ENCODE measurements around the gene LIX1.
"Not testable (repeated sequence)": the region's sequence is repeated elsewhere in the genome, so short reads cannot be mapped to it uniquely, and the experiment has no call there.

The LIX1 gene

DNA sequence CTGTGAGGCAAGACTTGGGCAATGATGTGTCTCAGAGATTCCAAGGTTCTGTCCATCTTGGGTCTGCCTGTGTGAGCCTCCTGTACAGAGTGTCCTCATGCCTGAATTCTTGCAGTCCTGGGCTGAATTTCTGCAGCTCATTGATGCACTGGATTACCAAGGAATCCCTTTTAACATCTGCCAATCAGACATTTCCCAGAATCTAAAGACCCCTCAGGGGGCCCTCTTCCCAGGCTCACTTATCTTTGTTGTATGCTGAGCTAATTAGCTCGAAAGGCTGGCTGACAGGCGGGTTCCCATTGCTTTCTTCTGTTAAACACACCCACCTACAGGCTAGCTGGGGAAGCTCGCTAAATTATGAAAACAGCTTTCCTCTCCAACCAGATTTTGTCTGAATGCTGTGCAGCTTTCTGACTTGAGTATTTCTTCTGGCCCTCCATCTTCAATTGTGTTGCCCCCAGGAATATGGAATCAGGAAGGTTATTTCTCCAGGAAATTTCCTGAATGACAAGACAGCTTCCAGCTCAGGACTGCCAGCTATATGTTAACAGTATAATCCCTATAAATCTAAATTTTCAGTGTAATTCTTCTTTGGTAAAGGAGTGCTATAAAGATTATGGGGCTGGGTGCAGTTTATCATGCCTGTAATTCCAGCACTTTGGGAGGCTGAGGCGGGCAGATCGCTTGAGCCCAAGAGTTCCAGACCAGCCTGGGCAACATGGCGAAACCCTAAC is at the start of gene LIX1:
LIX1 (minus strand) TSS at position 91 of the 734 bp plus-strand sequence; CDS start at position 56, 35 bp downstream.
- DNase-seq, result peak; percentile 25 to 64

DNA sequence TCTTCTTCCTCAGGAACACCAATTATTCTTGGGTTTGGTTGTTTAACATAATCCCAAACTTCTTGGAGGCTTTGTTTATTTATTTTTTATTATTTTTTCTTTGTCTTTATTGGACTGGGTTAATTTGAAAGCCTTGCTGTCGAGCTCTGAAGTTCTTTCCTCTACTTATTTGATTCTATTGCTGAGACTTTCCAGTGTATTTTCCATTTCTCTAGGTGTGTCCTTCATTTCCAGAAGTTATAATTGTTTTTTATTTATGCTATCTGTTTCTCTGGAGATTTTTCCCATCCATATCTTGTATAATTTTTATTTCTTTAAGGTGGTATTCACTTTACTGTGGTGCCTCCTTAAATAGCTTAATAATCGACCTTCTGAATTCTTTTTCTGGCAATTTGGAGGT is 49.5 kb upstream of the LIX1 start:
- DNase-seq, result no peak

DNA sequence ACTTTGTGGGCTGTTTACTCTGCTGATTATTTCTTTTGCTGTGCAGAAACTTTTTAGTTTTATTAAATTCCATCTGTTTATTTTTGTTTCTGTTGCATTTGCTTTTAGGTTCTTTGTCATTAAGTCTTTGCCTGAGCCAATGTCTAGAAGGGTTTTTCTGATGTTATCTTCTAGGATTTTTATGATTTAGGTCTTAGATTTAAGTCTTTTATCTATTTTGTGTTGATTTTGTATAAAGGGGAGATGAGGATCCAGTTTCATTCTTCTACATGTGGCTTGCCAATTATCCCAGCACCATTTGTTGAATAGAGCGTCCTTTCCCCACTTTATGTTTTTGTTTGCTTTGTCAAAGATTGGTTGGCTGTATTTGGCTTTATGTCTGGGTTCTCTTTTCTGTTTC is 47.1 kb upstream of the LIX1 start:
- not testable (repeated sequence) for DNase-seq

DNA sequence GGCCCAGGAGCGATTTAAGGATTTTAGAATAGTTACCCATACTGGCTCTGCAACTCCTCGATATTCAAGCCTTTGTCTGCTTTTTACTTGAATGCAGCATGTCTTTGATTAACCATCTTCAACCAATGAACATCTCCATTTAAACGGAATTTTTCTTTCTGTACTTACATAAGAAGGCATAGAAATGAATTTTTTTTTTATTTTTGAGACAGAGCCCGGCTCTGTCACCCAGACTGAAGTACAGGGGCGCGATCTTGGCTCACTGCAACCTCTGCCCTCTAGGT is 41.5 kb upstream of the LIX1 start:
- no peak for DNase-seq

DNA sequence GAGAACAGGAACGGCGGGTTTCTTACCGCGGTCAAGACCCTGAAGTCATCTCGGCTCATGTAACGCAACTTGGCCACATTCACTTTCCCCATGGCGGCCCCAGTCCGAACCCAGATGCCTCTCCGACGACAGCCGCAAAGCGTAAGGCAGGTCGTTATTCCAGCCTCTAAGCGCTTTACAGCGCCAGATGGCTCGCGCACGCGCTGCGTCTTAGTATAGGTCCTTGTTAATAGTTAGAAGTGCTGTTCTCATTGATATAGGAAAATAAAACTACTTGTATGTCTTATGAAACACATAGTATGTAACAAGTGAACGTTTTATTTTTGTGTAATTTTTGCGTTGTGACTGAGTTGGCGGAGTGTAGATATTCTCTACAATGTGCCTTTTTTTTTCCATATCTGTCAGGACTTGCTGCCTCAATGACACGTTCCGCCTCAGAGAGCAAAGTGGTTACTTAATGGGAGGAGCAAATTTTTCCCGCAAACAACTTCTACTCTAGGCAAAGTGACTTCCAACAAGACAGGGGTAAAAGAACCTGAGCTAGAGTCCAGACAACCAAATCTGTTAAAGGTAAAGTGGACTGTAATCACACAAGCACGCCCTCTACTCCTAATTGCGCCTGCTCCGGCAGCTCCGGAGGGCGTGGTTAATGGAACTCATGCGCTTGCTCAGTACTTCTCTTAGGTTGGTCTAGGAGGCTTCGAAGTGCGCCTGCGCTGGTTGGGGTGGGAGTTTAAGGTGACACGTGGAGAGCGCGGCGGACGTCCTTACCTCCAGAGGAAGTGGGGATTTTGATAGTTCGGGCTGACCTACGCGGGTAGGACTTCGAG is 40.9 kb upstream of the LIX1 start, which contains the start of gene RIOK2:
RIOK2 (minus strand) TSS at position 148 of the 830 bp plus-strand sequence; CDS start at position 92, 56 bp downstream.
- peak; percentile 94 to 97 for DNase-seq

DNA sequence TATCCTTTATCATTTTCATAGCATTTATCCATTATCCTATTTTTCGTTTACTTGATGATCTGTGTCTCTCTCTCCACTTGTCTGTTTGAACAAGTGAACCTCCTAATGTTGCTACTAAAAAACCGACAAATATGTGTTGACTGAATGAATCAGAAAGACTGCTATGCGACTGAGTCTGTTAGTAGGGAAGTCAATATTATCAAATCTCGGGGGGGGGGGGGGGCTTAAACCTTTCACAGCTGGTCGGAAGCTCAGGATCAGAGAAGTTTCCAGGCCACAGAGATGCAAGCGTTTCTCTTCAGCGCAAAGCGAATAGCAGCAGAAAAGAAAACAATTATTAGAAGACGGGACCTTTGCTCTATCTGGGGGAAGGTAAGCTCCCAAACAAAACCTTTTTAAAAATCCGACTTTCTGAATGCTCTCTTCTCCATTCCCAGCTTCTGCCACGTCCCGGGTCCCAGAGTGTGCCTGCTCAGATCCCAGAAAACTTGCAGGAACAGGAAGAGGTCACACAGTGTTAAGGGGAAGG is 40.2 kb upstream of the LIX1 start:
- no peak for DNase-seq

DNA sequence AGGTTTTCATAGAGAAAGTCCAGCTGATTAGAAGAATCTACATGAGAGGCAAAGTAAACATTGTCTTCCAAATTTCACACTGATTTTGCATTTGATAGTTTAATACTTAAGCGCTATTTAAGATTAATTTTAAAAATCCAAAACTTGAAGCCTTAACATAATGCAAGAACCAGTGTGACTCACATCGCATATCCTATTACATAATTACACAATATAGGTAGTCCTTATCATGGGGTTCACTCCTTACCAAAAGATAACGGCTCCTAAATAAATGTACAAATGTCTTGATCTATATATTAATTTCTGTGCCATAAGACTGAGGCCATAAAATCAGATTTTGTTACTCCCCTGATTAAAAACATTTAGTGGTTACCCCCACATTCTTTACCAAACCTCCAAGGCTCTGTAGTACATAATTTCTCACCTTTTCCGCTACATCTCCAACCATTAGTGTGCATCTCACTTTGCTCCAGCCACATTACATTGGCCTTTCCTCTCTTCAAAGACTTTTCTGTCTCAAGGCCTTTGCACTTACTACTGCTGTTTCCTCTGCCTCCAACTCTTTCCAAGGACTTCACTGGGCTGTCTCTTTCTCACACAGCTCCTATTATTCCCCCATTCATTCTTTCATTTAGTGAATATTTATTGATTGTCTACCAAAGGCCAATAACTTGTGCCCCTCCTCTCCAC is 39.6 kb upstream of the LIX1 start:
- DNase-seq, result no peak

DNA sequence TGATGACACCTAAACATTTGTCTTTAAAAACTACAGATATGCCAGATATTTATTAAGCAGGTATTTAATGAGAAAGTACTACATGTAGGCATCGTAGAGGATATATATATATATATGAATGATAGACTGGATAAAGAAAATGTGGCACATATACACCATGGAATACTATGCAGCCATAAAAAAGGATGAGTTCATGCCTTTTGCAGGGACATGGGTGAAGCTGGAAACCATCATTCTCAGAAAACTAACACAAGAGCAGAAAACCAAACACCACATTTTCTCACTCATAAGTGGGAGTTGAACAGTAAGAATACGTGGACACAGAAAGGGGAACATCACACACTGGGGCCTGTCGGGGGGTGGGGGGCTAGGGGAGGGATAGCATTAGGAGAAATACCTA is 37.0 kb upstream of the LIX1 start:
- not testable (repeated sequence) for DNase-seq

DNA sequence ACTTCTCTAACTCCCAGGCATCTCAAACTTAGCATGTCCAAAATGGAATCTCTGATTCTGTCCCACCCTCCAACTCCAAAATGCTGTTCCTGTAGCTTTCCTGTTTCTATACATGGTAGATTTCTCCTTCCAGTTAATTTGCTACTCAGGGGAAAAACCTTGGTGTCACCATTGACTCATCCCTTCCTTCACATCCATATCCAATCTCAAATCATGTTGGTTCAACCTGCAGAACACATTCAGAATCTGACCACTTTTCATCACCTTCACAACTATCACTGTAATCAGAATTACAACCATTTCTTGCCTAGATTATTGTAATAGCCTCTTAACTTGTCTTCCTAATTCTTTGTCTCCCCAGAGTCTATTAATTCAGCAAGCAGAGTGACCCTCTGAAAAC is 29.8 kb upstream of the LIX1 start:
- DNase-seq, result no peak

DNA sequence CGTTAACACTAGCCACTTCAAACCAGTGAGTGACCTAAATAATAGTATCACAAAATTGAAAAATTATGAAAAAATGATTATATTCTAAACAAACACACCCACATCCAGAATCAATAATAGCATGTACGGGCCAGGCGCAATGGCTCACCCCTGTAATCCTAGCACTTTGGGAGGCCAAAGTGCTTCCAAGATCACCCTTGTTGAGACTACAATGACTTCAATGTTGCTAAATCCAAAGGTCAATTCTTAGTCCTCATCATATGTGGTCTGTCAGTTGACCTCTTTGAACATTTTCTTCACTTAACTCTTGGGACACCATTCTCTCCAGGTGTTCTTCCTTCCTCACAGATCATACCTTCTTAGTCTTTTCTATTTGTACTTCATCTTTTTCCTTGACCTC is 29.3 kb upstream of the LIX1 start:
- DNase-seq, result no peak

DNA sequence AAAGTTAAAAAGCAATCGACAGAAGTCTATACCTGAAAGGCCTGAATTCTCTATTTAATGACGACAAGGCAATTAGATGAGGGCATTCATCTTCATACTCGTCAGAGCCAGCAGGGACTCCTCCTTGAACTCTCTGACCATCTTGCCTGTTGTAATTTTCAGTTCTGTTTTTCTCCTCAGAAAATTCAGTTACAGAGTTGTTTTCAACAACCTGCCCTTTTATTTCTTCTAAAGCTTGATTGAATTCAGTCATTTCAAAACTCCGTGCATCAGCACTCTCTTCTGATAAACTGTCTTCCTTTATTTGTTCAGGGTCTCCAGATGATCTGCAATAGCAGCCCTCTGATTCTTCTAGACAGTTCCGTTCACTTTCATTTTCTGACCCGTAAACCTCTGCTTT is 25.0 kb upstream of the LIX1 start:
- DNase-seq, result no peak

DNA sequence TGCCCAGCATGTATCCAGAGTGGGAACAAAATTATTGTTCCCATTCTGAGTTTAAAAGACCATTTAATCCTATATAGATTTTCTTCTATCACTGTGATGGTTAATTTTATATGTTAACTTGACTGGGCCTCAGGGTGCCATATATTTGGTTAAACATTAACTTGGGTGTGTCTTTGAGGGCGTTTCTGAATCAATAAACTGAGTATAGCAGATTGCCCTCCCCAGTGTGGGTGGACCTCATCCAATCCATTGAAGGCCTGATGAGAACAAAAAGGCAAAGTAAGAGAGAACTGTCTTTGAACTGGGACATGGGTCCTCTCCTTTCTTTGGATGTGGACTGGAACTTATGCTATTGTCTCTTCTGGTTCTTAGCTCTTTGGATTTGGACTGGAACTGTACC is 23.3 kb upstream of the LIX1 start:
- DNase-seq, result no peak

DNA sequence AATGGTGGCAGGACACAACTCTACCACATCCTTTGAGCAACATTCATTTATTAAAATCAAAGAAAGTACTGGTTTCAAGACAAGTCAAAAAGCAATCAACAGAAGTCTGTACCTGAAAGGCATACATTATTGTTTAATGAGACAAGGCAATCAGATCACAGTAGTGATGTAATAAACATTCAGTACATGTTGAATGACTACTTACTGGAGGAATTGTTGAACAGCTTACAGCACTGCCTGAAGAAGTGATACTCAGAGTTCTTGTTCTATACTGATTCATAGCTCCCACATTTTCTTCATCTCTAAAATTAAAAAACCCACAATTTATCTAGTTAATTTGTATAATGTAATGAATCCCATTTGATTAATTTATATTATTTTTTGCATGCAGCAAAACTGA is 22.4 kb upstream of the LIX1 start:
- DNase-seq, result no peak

DNA sequence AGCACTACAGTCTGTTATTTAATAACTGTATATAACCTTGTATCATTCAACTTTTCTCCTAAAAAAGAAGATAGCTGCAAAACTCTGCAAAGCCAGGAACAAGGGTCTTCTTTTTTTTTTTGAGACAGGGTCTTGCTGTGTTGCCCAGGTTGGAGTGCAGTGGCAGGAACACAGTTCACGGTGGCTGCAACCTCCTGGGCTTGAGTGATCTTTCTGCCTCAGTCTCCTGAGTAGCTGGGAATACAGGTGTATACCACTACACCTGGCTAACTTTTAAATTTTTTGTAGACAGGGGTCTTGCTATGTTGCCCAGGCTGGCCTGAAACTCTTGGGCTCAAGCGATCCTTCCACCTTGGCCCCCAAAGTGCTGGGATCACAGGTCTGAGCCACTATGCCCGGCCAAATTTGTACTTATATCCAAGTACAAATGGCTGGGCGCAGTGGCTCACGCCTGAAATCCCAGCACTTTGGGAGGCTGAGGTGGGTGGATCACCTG is 21.4 kb upstream of the LIX1 start:
- no peak for DNase-seq

DNA sequence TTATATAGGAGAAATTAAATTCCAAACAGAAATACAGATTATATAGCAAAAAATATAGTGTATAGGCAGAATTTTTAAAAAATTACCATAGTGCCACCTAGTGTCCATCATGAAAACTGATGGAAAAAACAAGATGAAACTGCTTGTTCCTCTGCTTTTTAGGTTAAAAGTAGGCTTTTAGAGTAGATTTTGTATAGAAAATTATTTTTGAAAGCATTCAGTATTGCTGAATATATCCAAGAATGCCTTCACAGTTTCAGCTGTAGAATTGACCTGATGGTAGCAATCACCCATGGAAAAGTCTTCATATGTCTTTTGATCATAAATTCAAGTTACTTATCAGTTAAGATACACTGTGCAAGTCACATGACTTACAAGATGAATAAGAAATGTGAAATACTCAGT is 21.0 kb upstream of the LIX1 start:
- peak; percentile 47 to 50 for DNase-seq

DNA sequence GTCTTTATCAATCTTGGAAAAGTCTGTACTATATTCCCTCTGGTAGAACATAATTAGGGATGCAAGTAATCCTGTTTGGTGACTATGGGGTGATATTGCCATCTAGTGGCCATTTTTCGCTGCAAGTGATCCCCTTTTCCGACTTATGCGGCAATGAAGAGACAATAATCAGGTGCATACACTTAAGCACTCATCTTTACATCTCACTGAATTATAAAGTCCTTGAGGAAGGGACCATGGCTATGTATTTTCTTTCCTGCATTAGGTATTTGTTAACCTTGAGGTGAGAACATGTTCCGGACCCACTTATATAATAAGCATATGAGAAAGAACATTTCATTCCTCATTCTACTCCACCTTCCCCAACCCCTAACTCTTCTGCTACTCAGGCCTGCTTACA is 19.6 kb upstream of the LIX1 start:
- DNase-seq, result peak; percentile 47 to 48

DNA sequence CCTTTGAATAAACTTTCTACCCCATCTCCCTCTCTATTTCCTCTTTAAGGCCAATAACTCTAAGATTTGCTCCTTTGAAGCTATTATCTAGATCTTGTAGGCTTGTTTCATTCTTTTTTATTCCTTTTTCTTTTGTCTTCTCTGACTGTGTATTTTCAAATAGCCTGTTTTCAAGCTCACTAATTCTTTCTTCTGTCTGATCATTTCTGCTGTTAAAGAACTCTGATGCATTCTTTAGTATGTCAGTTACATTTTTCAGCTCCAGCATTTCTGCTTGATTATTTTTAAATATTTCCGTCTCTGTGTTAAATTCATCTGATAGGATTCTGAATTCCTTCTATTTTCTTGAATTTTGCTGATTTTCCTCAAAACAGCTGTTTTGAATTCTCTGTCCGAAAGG is 15.3 kb upstream of the LIX1 start:
- DNase-seq, result no peak

DNA sequence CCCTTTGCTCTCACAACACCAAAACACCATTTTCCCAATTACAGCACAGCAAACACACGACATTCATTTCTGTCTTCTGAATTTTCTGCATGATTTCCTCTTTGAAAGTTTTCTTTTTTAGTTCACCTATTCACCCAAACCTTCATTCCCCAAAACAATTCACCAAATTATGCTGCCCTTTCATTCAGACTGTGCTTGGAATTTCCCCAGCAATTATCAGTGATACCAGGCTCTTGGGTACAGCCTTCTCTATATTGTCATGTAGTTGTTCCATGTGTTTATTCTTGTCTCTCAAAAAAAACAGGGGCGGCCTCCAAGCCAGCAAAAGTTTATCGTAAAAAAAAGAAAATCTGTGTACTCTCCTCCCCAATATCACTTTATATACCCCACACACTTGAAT is 9.0 kb upstream of the LIX1 start:
- no peak for DNase-seq

DNA sequence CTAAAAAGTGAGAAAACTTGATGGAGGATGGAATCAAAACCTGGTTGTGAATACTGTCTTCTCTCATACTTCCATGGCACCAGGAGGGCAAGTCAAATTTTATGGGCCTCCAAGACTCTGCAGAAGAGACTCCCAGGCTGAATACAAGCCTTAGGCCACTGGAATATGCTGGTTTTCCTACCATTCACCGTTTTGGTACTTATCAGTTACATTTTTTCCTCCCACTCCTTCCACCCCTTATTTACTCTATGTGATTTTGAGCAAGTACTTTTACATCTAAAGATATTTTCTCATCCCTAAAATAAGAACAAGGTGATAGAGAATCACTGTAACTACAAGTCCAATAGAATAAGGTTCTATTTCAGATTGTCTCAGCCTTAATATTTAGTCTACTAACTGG is 8.0 kb upstream of the LIX1 start:
- no peak for DNase-seq

DNA sequence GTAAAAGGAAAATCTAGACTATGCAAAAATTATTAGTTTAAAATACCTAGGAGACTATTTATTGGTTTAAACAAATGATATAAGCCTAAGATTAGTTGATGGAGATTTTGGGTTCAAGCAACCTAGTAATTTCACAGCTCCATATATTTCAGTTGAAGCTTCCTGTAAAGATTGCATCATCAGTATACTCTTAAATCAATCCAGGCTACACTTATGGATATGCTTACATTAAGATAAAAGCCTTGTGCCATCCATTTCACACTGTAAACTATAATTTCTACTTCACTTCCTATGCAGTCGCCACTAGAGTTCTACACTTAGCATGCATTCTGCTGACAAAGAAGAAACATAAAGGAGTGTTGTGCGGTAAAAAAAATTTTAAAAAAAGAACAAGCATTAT is 7.3 kb upstream of the LIX1 start:
- no peak for DNase-seq

DNA sequence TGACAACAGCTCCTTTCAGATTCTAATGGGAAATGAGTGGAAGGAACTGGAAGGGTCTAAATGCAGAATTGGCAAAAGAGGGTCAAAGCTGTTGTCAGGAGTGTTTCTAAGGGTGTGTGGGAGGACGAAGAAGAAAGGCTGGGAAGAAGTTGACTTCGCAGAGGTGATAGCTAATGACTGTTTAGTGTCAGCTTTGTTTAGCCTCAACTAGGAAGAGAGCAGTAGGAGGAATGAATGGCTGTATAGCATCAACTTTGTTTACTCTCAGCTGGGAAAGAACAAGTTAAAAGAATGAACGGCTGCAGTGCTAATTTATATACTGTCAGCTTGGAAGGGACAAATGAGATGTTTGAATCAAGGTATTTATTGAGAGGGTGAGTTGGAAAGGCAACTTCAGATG is 5.9 kb upstream of the LIX1 start:
- DNase-seq, result no peak

DNA sequence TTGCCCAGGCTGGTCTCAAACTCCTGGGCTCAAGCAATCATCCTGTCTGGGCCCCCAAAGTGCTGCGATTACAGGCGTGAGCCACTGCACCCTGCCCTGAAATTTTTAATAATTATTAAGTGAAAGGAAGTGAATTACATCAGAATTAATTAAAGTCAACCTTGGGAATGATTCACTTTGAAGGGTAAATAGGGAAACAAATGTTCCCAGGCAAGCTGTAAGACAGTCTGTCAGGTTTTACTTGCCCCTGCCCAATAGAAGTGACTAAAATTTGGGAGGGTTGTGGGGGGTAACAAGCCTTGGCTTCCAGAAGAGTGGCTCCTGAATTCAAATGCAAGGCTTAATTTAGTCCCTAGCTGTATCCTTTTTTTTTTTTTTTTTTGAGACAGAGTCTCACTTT is 1.3 kb upstream of the LIX1 start:
- DNase-seq, result no peak

DNA sequence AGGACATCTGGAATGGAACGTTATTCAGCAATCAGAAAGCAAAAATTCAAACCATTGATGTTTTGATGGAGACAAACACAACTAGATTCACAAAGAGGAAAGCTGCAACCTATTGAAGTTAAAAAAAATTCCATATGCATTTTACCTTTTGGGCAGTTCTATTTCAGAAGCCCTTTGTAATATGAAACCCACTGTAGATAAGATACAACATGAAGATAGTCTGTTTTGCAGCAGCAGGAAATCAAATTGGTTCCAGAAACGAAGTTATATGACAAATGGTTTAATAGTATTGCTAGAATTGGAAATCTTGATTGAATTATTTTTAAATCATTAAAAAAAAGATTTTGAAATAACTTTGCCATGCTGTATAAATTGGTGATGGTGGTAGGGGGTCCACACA is 872 bp downstream of the LIX1 start:
- no peak for DNase-seq

DNA sequence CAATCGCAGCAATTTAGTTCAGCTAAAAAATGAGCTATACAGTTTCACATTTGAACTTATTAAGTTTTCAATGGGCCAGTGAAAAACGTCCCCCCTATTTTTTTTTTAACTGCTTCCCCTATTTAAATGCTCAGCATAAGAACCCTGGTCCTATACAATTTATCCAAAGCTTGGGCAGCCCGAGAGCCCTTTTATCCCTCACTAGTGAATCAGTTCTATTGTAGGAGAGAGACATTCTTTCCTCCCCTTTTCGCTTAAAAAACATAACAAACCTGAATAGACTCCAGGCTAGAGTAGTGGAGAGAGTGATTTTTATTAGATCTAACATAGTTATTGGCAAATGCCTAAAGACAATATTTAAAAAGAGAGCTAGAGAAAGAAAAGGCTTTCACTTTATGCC is 1.4 kb downstream of the LIX1 start:
- DNase-seq, result no peak
